Endothelial cell of umbilical vein (primary cell): ENCODE data around the gene CFD.

ENCODE experiments used
- MAX ChIP-seq: IDR thresholded peaks from 2 replicates; pipeline ENCODE4 v1.6.1; 2011; ENCODE audit not compliant: insufficient read depth, insufficient read length
- POLR2A ChIP-seq: IDR thresholded peaks from 2 replicates; pipeline ENCODE4 v1.6.1; 2012; ENCODE audit warnings: low read depth, mild to moderate bottlenecking, control low read depth, low read length
- POLR2AphosphoS5 ChIP-seq: IDR thresholded peaks from 2 replicates; pipeline ENCODE4 v1.6.1; 2012; ENCODE audit warnings: low read depth, mild to moderate bottlenecking, control low read depth, low read length, moderate library complexity; ENCODE audit not compliant: insufficient read depth
- TF ChIP-seq, protein P1 (sequence below), 2 donors: IDR thresholded peaks; 1 replicate in 1 of 2; 2 replicates in 1 of 2; pipeline ENCODE4 v1.5.1; 2011; ENCODE audit warnings: low read length in 2 of 2, mild to moderate bottlenecking in 2 of 2, moderate library complexity in 2 of 2, control low read depth in 1 of 2, inconsistent platforms in 1 of 2, low read depth in 1 of 2; ENCODE audit not compliant: insufficient read depth in 1 of 2; ENCODE audit errors: extremely low read depth in 1 of 2

DNA sequence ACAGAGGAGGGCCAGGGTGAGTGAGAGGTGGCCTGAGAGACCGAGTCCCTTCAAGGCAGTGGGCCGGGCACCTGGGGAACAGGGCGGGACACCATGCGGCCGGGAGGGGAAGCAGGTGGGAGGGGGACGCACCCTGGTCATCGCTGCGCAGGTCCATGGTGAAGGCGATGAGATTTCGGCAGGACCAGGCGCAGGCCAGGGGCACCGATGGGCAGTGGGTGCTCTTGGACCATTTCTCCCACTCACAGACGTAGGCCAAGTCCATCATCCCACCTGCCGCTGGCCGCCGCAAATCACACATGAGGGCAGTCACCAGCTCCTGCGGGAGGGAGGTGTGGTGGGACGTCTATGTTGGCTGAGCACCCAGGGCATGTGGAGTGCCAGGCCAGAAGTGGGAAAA is 31.4 kb downstream of the CFD start:
- TF ChIP-seq, protein P1, sequence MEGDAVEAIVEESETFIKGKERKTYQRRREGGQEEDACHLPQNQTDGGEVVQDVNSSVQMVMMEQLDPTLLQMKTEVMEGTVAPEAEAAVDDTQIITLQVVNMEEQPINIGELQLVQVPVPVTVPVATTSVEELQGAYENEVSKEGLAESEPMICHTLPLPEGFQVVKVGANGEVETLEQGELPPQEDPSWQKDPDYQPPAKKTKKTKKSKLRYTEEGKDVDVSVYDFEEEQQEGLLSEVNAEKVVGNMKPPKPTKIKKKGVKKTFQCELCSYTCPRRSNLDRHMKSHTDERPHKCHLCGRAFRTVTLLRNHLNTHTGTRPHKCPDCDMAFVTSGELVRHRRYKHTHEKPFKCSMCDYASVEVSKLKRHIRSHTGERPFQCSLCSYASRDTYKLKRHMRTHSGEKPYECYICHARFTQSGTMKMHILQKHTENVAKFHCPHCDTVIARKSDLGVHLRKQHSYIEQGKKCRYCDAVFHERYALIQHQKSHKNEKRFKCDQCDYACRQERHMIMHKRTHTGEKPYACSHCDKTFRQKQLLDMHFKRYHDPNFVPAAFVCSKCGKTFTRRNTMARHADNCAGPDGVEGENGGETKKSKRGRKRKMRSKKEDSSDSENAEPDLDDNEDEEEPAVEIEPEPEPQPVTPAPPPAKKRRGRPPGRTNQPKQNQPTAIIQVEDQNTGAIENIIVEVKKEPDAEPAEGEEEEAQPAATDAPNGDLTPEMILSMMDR (IDR thresholded peaks at IDR 0.05; ENCODE audit: extremely low read depth in 1 of 2, insufficient read depth in 1 of 2, low read depth in 1 of 2, low read length in 2 of 2), result no peak
- TF ChIP-seq MAX (no peak), POLR2A (no peak), POLR2AphosphoS5 (no peak)
